Measurements from ENCODE around the gene ABHD2.

- TF ChIP-seq, protein P1, sequence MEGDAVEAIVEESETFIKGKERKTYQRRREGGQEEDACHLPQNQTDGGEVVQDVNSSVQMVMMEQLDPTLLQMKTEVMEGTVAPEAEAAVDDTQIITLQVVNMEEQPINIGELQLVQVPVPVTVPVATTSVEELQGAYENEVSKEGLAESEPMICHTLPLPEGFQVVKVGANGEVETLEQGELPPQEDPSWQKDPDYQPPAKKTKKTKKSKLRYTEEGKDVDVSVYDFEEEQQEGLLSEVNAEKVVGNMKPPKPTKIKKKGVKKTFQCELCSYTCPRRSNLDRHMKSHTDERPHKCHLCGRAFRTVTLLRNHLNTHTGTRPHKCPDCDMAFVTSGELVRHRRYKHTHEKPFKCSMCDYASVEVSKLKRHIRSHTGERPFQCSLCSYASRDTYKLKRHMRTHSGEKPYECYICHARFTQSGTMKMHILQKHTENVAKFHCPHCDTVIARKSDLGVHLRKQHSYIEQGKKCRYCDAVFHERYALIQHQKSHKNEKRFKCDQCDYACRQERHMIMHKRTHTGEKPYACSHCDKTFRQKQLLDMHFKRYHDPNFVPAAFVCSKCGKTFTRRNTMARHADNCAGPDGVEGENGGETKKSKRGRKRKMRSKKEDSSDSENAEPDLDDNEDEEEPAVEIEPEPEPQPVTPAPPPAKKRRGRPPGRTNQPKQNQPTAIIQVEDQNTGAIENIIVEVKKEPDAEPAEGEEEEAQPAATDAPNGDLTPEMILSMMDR (IDR thresholded peaks at IDR 0.05; ENCODE audit: low read length), result no peak
- TF ChIP-seq EZH2 (IDR thresholded peaks at IDR 0.05; ENCODE audit: borderline replicate concordance, low read length), result no peak
These were observed 23.7 kb downstream of the ABHD2 start for GRCh38 chr15:89111961-89112340.

Measured in OCI-LY1 (cell line).